GM12872 (cell line): ENCODE results near the gene CSTPP1.

Experiments used
- CTCF ChIP-seq: IDR thresholded peaks from 3 replicates; pipeline ENCODE4 v1.5.1; 2011; ENCODE audit warnings: low read depth, mild to moderate bottlenecking, low read length, moderate library complexity; ENCODE audit not compliant: insufficient read depth

CSTPP1 gene

GRCh38 chr11:47178737-47179654, 242.4 kb downstream of the CSTPP1 start:
- TF ChIP-seq CTCF, result no peak

DNA sequence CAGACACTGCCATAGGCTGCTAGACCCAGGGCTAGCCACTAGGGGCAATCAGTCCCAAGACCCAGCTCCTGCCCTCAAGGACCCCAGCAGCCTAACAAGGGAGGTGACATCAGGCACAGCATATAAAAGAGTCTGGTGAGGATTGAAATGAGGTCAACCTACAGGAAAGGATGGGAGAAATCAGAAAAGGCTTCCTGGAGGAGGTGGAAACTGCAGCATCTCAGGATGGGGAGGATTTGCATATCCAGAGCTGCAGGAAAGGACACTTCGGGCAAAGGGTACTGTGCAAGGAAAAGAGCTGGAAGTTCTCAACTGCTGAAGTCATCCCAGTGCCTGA, 243.1 kb downstream of the CSTPP1 start:
- peak; percentile 91 for TF ChIP-seq CTCF

DNA sequence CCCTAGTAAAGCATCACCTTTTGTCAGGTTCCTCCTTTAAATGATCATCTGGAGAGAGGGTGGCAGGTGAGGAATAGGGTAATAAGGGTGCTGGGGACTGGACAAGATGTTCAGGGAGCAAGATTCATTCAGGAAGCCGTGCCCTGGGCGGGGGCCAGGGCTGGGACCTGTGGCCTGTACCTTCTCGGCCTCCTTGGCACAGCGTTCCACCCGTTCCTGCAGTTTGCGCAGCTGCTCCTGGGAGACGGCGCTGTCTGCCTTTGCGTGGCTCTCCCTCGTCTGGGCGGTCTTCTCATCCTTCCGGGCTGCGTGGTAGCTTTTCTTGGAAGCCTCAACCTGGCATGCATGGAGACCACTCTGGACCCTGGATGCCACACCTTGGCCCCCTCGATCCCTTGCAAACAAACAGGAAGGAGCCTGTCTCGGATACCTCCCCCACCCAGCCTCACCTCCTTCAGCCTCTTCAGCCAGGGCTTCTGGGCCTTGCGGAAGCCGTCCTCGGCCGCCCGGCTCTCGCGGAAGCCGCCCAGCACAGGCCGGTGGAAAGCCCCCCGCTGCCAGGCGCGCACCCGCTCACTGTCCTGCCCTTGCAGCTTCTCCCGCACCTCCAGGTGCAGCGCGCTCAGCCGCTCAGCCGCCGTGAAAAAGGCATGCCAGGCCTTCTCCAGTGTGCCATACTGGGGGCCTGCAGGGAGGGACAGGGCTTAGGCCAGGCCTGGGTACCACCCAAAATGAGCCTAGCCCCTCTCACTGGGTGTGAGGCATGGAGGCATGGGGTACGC, 243.6 kb downstream of the CSTPP1 start:
- TF ChIP-seq CTCF, result no peak

DNA sequence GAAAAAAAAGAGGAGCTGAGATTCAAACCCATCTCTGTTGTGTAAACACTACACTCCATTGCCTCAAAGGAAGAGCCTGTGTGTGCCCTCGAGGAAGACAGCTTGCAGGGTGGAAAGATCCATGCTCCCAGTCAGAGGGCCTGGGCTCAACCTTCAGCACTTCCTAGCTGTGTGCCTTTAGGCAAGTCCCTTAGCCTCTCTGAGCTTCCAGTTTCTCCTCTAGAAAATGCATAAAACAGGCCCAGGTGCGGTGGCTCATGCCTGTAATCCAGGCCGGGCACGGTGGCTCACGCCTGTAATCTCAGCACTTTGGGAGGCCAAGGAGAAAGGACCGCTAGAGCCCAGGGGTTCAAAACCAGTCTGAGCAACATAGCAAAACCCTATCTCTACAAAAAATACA, 244.7 kb downstream of the CSTPP1 start:
- TF ChIP-seq CTCF, result no peak

GRCh38 chr11:47182380-47182779, 245.8 kb downstream of the CSTPP1 start:
- TF ChIP-seq CTCF, result no peak

DNA sequence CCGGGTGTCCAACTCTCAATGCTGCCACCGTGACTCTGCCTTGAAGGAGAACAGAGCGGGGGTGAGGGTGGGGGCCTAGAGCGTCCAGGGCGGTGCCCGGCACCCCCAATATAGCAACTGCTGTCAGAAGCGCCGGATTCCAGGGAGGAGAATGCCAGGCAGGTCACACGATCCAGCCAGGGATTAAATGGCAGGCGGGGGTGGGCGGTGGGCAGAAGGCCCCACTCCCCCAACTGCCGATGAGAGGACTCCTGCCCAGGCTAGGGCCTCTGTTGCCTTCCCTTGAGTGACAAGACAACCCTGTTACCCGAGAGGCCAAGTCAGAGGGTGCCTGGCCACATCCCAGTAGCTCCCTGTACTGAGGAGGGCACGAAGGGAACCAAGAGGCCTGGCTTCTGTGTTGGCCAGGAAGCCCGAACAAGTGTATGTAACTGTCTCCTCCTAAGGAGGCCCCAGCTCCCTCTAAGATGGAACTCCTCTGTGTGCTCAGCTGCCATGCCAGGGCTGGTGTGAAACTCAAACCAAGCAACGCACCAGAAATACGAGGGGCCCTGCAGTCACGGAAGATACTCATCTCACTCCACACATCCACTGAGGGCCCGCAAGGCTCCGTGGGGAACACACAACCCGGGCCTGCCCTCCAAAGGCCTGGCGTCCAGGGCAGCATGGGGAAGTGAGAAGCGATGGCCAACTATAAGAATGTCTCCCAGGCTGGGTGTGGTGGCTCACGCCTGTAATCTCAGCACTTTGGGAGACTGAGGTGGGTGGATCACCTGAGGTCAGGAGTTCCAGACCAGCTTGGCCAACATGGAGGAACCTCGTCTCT, 246.7 kb downstream of the CSTPP1 start:
- TF ChIP-seq CTCF, result no peak

GRCh38 chr11:47183969-47184368, 247.4 kb downstream of the CSTPP1 start:
- no peak for TF ChIP-seq CTCF
